ENCODE data around the gene LPAR5.

- no peak for TF ChIP-seq CTCF (conservative IDR thresholded peaks at IDR 0.05; ENCODE audit: low read length)
- no peak for TF ChIP-seq EZH2phosphoT487 (IDR thresholded peaks at IDR 0.05; ENCODE audit: borderline replicate concordance, low read depth, low read length)
Observed at GRCh38 chr12:6603095-6603567, 32.6 kb downstream of the LPAR5 start.
